GM12872 (cell line): Measurements from ENCODE around the gene COL8A1.
A peak's percentile ranks its signal among the peaks of the same experiment; 100 is the strongest.

Source experiments
- CTCF ChIP-seq: IDR thresholded peaks from 3 replicates; pipeline ENCODE4 v1.5.1; 2011; ENCODE audit warnings: low read depth, mild to moderate bottlenecking, low read length, moderate library complexity; ENCODE audit not compliant: insufficient read depth

The COL8A1 gene

GRCh38 chr3:99803297-99803696, 164.9 kb downstream of the COL8A1 start:
- TF ChIP-seq CTCF: no peak

GRCh38 chr3:99805160-99805559, 166.8 kb downstream of the COL8A1 start:
- TF ChIP-seq CTCF: no peak

- TF ChIP-seq CTCF: peak; percentile 89
These were observed 169.9 kb downstream of the COL8A1 start for GRCh38 chr3:99808163-99808794.

GRCh38 chr3:99809565-99809964, 171.2 kb downstream of the COL8A1 start:
- TF ChIP-seq CTCF: no peak

GRCh38 chr3:99810403-99810802, 172.0 kb downstream of the COL8A1 start:
- no peak for TF ChIP-seq CTCF

GRCh38 chr3:99817047-99817436, 178.6 kb downstream of the COL8A1 start:
- no peak for TF ChIP-seq CTCF

GRCh38 chr3:99817437-99818240, 179.2 kb downstream of the COL8A1 start, which contains the start of gene CMSS1:
Gene CMSS1 (plus strand): TSS chr3:99817862.
- TF ChIP-seq CTCF: peak; percentile 38; the same call in 2 of the 3 replicates
